ENCODE results near the gene SP4.

DNA sequence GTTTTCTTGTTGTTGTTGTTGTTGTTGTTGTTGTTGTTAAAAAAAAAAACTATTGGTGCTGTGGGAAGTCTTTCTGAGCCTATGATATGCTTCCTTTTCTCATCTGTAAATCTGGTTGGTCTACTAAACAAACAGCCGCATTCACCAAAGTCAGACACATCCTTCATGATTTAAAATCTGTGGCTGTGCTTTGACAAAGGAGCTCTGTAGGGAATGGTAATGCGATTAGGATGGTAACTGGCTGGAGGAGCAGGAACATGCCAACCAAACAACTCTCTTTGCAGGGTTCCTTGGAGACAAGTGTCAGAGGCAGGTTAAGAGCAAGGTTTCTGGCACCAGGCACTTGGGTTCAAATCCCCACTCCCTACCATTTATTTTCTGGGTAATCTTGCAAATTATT lies 14.9 kb upstream of the SP4 start:
- TF ChIP-seq, protein P1, sequence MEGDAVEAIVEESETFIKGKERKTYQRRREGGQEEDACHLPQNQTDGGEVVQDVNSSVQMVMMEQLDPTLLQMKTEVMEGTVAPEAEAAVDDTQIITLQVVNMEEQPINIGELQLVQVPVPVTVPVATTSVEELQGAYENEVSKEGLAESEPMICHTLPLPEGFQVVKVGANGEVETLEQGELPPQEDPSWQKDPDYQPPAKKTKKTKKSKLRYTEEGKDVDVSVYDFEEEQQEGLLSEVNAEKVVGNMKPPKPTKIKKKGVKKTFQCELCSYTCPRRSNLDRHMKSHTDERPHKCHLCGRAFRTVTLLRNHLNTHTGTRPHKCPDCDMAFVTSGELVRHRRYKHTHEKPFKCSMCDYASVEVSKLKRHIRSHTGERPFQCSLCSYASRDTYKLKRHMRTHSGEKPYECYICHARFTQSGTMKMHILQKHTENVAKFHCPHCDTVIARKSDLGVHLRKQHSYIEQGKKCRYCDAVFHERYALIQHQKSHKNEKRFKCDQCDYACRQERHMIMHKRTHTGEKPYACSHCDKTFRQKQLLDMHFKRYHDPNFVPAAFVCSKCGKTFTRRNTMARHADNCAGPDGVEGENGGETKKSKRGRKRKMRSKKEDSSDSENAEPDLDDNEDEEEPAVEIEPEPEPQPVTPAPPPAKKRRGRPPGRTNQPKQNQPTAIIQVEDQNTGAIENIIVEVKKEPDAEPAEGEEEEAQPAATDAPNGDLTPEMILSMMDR (IDR thresholded peaks at IDR 0.05): no peak
- TF ChIP-seq EZH2 (IDR thresholded peaks at IDR 0.05; ENCODE audit: borderline replicate concordance, insufficient read depth, low read depth, low read length, poor library complexity, severe bottlenecking): no peak

Measured in B cell (primary cell).